Naive thymus-derived CD4-positive, alpha-beta T cell (primary cell): Measurements from ENCODE around the gene TM4SF5. TPM values are rescaled to one million over a fixed set of nuclear protein-coding genes. Genes with fewer than 3 reads are reported as not detected.

Experiments
- ATAC-seq: fragments of 150-1000 bp; cut with Tn5 transposase; 2 replicates; pipeline ENCODE4 v1.10.0; 2021; ENCODE audit warnings: mild to moderate bottlenecking, moderate library complexity
- CTCF ChIA-PET: fragments of 350-600 bp; sonication (Branson Sonifier 250); formaldehyde crosslinking; loops from one replicate; lab custom pipeline; 2021; ENCODE audit warnings: antibody characterized with exemption; lab: Charles Lee
- POLR2A ChIA-PET: fragments of 350-600 bp; sonication (Branson Sonifier 250); formaldehyde crosslinking; loops from one replicate; lab custom pipeline; 2021; ENCODE audit warnings: antibody characterized with exemption, inconsistent platforms; lab: Charles Lee
- DNase-seq, 9 donors: peaks; one replicate each; pipeline versions ENCODE4 v3.0.0 to v3.0.0-alpha.2; 2020 to 2022; ENCODE audit warnings: mixed read lengths in 1 of 9
- H3K27ac ChIP-seq: one replicate; pipeline ENCODE4 v1.7.0; 2013; ENCODE audit warnings: mild to moderate bottlenecking, low read depth, low read length, moderate library complexity
- H3K27me3 ChIP-seq, 2 donors: one replicate each; pipeline ENCODE4 v1.7.0; 2013; ENCODE audit warnings: low read length in 2 of 2, mild to moderate bottlenecking in 2 of 2, moderate library complexity in 2 of 2; ENCODE audit not compliant: control insufficient read depth in 2 of 2, insufficient read depth in 2 of 2
- H3K36me3 ChIP-seq, 3 experiments: 1 replicate in 2 of 3; 2 replicates in 1 of 3; pipeline ENCODE4 v1.7.0; 2013; ENCODE audit warnings: low read length in 3 of 3, mild to moderate bottlenecking in 3 of 3, moderate library complexity in 1 of 3; ENCODE audit not compliant: insufficient read depth in 3 of 3, control insufficient read depth in 2 of 3
- H3K4me1 ChIP-seq, 2 donors: one replicate each; pipeline ENCODE4 v1.7.0; 2013; ENCODE audit warnings: low read length in 2 of 2, mild to moderate bottlenecking in 2 of 2, moderate library complexity in 1 of 2; ENCODE audit not compliant: control insufficient read depth in 2 of 2, insufficient read depth in 2 of 2
- H3K4me3 ChIP-seq: 2 replicates; pipeline ENCODE4 v1.7.0; 2013; ENCODE audit warnings: mild to moderate bottlenecking, low read length
- H3K9me3 ChIP-seq, 3 experiments: 1 replicate in 2 of 3; 2 replicates in 1 of 3; pipeline ENCODE4 v1.7.0; 2013; ENCODE audit warnings: low read length in 3 of 3; ENCODE audit not compliant: control insufficient read depth in 2 of 3
- H3K27ac Mint-ChIP-seq, 9 donors: one replicate each; pipeline ENCODE4 v1.8.0; 2020 to 2022; ENCODE audit warnings: mixed read lengths in 9 of 9, mild to moderate bottlenecking in 8 of 9, moderate library complexity in 5 of 9, inconsistent platforms in 2 of 9
- H3K27me3 Mint-ChIP-seq, 5 donors: one replicate each; pipeline ENCODE4 v1.8.0; 2021 to 2022; ENCODE audit warnings: mixed read lengths in 5 of 5, mild to moderate bottlenecking in 1 of 5
- H3K36me3 Mint-ChIP-seq, 5 donors: one replicate each; pipeline ENCODE4 v1.8.0; 2020 to 2022; ENCODE audit warnings: mixed read lengths in 5 of 5, mild to moderate bottlenecking in 3 of 5, inconsistent platforms in 1 of 5
- H3K4me1 Mint-ChIP-seq, 7 donors: one replicate each; pipeline ENCODE4 v1.8.0; 2020 to 2022; ENCODE audit warnings: mixed read lengths in 7 of 7, mild to moderate bottlenecking in 3 of 7, inconsistent platforms in 1 of 7
- H3K4me3 Mint-ChIP-seq, 10 donors: one replicate each; pipeline ENCODE4 v1.8.0; 2020 to 2022; ENCODE audit warnings: mild to moderate bottlenecking in 10 of 10, mixed read lengths in 10 of 10, moderate library complexity in 6 of 10, inconsistent platforms in 2 of 10
- H3K9me3 Mint-ChIP-seq, 11 donors: one replicate each; pipeline ENCODE4 v1.8.0; 2020 to 2022; ENCODE audit warnings: mixed read lengths in 11 of 11, mild to moderate bottlenecking in 4 of 11, inconsistent platforms in 1 of 11, moderate library complexity in 1 of 11
- intact Hi-C, 2 donors: fragments of 100-400 bp; cut with micrococcal nuclease; formaldehyde crosslinking; loops; one replicate each; pipeline ENCODE4 v1.15.1; 2023
- polyA plus RNA-seq, 2 donors: library from polyadenylated mRNA; unstranded; fragments of 300-500 nt; fragmentation: Illumina TruSeq; gene quantifications; one replicate each; pipeline ENCODE4 v1.2.3, GENCODE V29; 2021
- total RNA-seq, 6 experiments: library from RNA in 5 of 6; stranded (reverse) in 5 of 6; gene quantifications; 1 replicate in 5 of 6; 2 replicates in 1 of 6; pipeline ENCODE4 v1.2.3 and lab custom pipeline; 2021 to 2026

The TM4SF5 gene
- total and polyA plus RNA-seq, 7 experiments from 2014 or later: not detected

DNA sequence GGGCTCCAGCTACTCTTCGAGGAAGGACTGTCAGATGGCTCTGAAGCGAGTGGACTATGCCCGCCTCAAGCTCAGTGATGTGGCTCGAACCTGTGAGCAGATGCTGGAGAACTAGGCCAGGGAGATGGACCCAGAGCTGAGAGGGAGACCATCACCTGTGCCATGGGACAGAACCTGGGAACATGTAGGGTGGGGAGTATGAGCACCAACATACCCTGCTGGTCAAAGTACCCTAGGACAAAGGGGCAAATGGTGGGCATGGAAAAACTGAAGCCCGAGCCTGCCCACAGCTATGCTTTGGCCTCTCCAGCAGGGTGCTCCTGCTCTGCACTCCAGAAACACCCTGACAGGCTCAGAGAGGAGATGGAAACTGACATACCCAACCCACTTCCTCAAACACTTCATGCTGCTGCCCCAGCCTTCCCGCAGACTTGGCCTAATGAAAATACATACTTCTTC lies 38.6 kb upstream of the TM4SF5 start:
- ChIA-PET CTCF (interaction anchor here (0.6 to 1.0 kb wide), 2 partner anchors 25 to 72 kb away, joined by 3 read pairs; no protein-coding TSS in a partner anchor), POLR2A (interaction anchor here (0.5 to 2.1 kb wide), 5 partner anchors 9 to 163 kb away, joined by 3 to 6 read pairs (median 3); no protein-coding TSS in a partner anchor)
- H3K27me3 Mint-ChIP-seq: peaks cover 0 to 6% (median 0%) of the 10 kb centered on the region in 5 donors
- peak overlapping the region in 8 of 10 donors; percentile 8 to 99 (median 44) for H3K4me3 Mint-ChIP-seq
- Histone ChIP-seq H3K4me1 (peaks cover 10 to 14% of the 10 kb centered on the region in 2 donors), H3K9me3 (no peaks in the 10 kb centered on the region), H3K4me3 (no peak overlapping the region), H3K27ac (no peak overlapping the region), H3K36me3 (peaks cover 0 to 8% (median 0%) of the 10 kb centered on the region in 3 experiments), H3K27me3 (no peaks in the 10 kb centered on the region)
- H3K9me3 Mint-ChIP-seq: no peaks in the 10 kb centered on the region
- peaks cover 0 to 2% (median 0%) of the 10 kb centered on the region in 5 donors for H3K36me3 Mint-ChIP-seq
- peak; percentile 40 for ATAC-seq
- H3K4me1 Mint-ChIP-seq: peaks cover 4 to 39% (median 28%) of the 10 kb centered on the region in 7 donors
- intact Hi-C loops: loop anchor here (1.0 to 10.0 kb wide), 3 partner anchors 149 to 588 kb away; partner anchors contain the start of genes CYB5D2 (in 1 of the 2), ZNF232 (in 1 of the 2) and ZZEF1 (in 1 of the 2)
- no peak for DNase-seq
- peak overlapping the region in 4 of 9 donors; percentile 25 to 55 (median 44) for H3K27ac Mint-ChIP-seq

DNA sequence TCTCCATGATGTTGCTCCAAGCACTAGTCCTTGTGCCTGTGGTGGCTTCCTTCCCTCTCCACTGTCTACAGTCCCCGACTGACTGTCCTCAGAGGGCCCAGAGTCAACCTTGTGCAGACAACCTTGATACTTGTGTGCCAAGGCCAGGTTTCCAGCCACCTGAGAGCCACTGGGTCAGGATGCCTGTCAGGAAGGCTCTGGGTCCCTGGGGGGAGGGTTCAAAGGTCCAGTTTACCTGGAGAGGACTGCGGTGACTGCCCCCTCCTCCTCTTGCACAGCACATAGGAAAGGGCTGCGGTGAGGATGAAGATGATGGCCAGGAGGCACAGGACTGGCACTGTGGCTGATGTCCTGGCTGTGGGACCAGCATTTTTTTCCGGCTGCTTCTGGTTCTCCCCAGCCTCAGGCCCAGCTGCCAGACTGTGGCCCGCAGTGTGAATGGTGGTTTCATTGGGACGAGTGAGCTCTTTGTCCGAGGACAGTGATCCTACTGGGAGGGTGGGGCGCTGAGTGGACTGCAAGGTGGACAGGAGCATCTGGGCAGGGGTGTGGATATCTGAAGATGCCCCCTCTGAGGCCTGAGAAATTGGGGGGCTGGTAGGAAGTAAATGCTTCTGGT lies 36.7 kb upstream of the TM4SF5 start:
- Mint-ChIP-seq H3K9me3 (no peaks in the 10 kb centered on the region), H3K4me3 (peak overlapping the region in 1 of 10 donors; percentile 2), H3K36me3 (peaks cover 0 to 2% (median 0%) of the 10 kb centered on the region in 5 donors), H3K4me1 (peaks cover 5 to 48% (median 37%) of the 10 kb centered on the region in 7 donors), H3K27me3 (peaks cover 0 to 18% (median 0%) of the 10 kb centered on the region in 5 donors), H3K27ac (no peak overlapping the region)
- Histone ChIP-seq H3K27ac (no peak overlapping the region), H3K36me3 (peaks cover 0 to 12% (median 0%) of the 10 kb centered on the region in 3 experiments), H3K4me1 (peaks cover 16 to 24% of the 10 kb centered on the region in 2 donors), H3K27me3 (no peaks in the 10 kb centered on the region), H3K4me3 (no peak overlapping the region), H3K9me3 (no peaks in the 10 kb centered on the region)
- ATAC-seq: no peak
- intact Hi-C loops: loop anchor here in 1 of 2 donors (5.0 to 10.0 kb wide), 2 partner anchors 377 to 590 kb away; partner anchors contain the start of genes CYB5D2, ZNF232 and ZZEF1
- ChIA-PET POLR2A (interaction anchor here (0.6 to 0.7 kb wide), 3 partner anchors 13 to 344 kb away, joined by 3 to 4 read pairs (median 3); partner anchors contain the start of gene ZFP3), CTCF (interaction anchor here (0.7 kb wide), 1 partner anchor 146 kb away, joined by 4 read pairs; no protein-coding TSS in a partner anchor)
- no peak for DNase-seq

DNA sequence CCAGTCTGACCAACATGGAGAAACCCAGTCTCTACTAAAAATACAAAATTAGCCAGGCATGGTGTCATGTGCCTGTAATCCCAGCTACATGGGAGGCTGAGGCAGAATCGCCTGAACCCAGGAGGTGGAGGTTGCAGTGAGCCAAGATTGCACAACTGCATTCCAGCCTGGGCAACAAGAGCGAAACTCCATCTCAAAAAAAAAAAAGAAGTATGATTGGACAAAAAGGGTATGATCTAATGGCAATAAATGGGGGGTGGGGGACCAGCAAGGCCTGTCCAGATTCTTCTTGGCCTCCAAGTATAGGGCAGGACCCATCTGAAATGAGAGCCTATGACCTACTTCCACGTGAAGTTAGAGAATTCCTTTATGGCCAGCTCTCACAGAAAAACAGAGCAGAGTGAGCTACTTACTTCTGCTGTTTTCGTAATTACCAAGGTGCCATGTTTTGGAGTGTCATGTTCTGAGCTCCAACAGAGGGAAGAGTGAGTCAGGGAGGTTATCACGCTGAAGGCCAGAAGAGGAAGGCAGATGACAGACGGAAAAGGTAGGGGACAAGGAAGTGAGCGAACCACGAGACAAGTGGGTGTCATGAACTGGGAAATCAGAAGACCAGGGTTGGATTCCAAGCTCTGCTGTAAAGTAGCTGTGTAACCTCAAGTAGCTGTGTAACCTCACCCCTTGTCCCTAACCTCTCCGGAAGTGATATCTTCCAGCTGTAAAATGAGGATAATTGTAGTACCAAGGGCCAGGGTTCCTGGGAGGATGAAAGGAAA lies 35.6 kb upstream of the TM4SF5 start:
- DNase-seq (no peak), ATAC-seq (peak; percentile 26)
- Mint-ChIP-seq H3K4me1 (peaks cover 12 to 45% (median 34%) of the 10 kb centered on the region in 7 donors), H3K27ac (peak overlapping the region in 2 of 9 donors; percentile 14 to 36), H3K36me3 (peaks cover 0 to 2% (median 0%) of the 10 kb centered on the region in 5 donors), H3K27me3 (peaks cover 0 to 28% (median 4%) of the 10 kb centered on the region in 5 donors), H3K9me3 (no peaks in the 10 kb centered on the region), H3K4me3 (peak overlapping the region in 1 of 10 donors; percentile 45)
- Histone ChIP-seq H3K36me3 (peaks cover 0 to 12% (median 0%) of the 10 kb centered on the region in 3 experiments), H3K27me3 (no peaks in the 10 kb centered on the region), H3K27ac (no peak overlapping the region), H3K9me3 (no peaks in the 10 kb centered on the region), H3K4me3 (no peak overlapping the region), H3K4me1 (peaks cover 16 to 22% of the 10 kb centered on the region in 2 donors)
- POLR2A ChIA-PET: interaction anchor here (0.6 to 1.2 kb wide), 5 partner anchors 12 to 60 kb away, joined by 3 to 11 read pairs (median 3); partner anchors contain the start of genes ARRB2 and PSMB6
- intact Hi-C loops: loop anchor here in 1 of 2 donors (10.0 kb wide), 1 partner anchor 591 kb away; the partner anchor contains the start of genes CYB5D2 and ZZEF1
- CTCF ChIA-PET: interaction anchor here (0.7 to 0.8 kb wide), 2 partner anchors 27 to 55 kb away, joined by 3 read pairs; no protein-coding TSS in a partner anchor

DNA sequence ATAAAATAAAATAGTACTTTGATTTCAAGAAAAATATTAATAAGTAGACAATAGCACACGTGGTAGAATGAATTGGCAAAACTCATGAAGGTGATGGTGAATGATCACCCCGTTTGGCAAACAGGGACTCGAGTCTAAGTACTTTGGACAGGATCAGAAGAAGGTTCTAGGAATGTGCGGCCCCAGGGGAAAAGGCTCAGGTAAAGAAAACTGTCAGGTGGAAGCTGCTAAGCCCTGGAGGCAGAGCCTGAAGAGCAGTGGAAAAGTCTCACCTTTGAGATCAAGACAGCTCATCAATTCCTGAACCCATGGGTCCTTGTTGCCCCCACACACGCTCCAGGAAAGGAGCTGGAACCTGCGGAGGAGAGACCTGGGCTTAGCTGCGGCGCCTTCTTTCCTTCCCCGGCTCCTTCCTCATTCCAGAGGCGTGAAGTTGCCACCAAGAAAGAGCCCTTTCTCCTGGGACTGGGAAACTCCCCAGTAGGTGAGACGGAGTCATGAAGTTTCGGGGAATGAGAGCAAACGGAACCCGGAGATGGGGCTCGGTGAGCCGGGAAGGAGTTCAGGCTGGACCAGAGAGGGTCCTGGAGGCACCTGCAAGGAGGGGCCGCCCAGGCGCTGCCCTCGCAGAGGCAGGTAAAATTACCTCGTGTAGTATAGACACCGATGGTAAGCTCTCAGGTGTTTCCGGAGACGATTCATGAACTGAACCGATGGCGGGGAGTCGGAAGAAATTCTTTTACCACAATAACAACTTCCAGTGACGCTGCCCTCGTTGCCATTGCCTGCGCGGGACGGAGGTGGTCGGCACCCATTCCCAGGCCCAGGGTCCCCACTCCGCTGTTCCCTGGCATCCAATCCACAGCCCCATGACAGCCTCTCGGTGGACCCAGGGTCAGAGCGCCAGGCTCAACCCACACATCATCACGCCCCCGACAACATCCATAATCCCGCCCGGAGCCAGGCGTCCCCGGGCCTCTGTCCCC lies 33.3 kb upstream of the TM4SF5 start:
- POLR2A ChIA-PET: interaction anchor here (0.6 to 2.7 kb wide), 7 partner anchors 9 to 72 kb away, joined by 3 to 12 read pairs (median 5); partner anchors contain the start of gene PELP1
- Histone ChIP-seq H3K4me1 (peaks cover 12 to 15% of the 10 kb centered on the region in 2 donors), H3K27ac (peak overlapping the region; percentile 49)

More for the DNA sequence above, 33.3 kb upstream of the TM4SF5 start:
- Histone ChIP-seq H3K4me3 (peak overlapping the region; percentile 72), H3K27me3 (no peaks in the 10 kb centered on the region), H3K9me3 (no peaks in the 10 kb centered on the region), H3K36me3 (peaks cover 0 to 4% (median 0%) of the 10 kb centered on the region in 3 experiments)
- DNase-seq (peak in 7 of 9 donors; percentile 46 to 62 (median 52)), ATAC-seq (peak; percentile 46)
- H3K27me3 Mint-ChIP-seq: peaks cover 0 to 36% (median 6%) of the 10 kb centered on the region in 5 donors
- H3K36me3 Mint-ChIP-seq: peaks cover 0 to 2% (median 0%) of the 10 kb centered on the region in 5 donors
- H3K4me3 Mint-ChIP-seq: peak overlapping the region; percentile 85 to 95 (median 92)
- CTCF ChIA-PET: no interaction called here
- peak overlapping the region; percentile 38 to 97 (median 92) for H3K27ac Mint-ChIP-seq
- no peaks in the 10 kb centered on the region for H3K9me3 Mint-ChIP-seq
- H3K4me1 Mint-ChIP-seq: peaks cover 12 to 28% (median 19%) of the 10 kb centered on the region in 7 donors
- intact Hi-C loops: loop anchor here (1.0 to 10.0 kb wide), 3 partner anchors 7 to 594 kb away; partner anchors contain the start of genes MED11 (in 2 of the 2), CYB5D2 (in 1 of the 2) and ZZEF1 (in 1 of the 2)
